GM21619 (cell line): Measurements from ENCODE around the gene ARF4.
A peak's percentile ranks its signal among the peaks of the same experiment; 100 is the strongest.
"Not testable (repeated sequence)": the region's sequence is repeated elsewhere in the genome, so short reads cannot be mapped to it uniquely, and the experiment has no call there.

Experiments
- ATAC-seq: cut with Tn5 transposase; IDR thresholded peaks from one replicate; pipeline ENCODE4 v1.9.1; 2021; ENCODE audit not compliant: unreplicated experiment

The ARF4 gene

GRCh38 chr3:57597127-57597923 is at the start of gene ARF4:
ARF4 (minus strand) TSS chr3:57597344; CDS start chr3:57597140, 204 bp downstream.
- ATAC-seq = peak; percentile 92

- no peak for ATAC-seq
Observed at GRCh38 chr3:57646723-57647122, 49.6 kb upstream of the ARF4 start.

GRCh38 chr3:57644740-57645139 is 47.6 kb upstream of the ARF4 start:
- ATAC-seq = no peak

GRCh38 chr3:57637391-57637790 is 40.2 kb upstream of the ARF4 start:
- ATAC-seq = no peak

- ATAC-seq = not testable (repeated sequence)
Observed at GRCh38 chr3:57634259-57634658, 37.1 kb upstream of the ARF4 start.

GRCh38 chr3:57627976-57628375 is 30.8 kb upstream of the ARF4 start:
- ATAC-seq = no peak

- no peak for ATAC-seq
Observed at GRCh38 chr3:57624801-57625200, 27.7 kb upstream of the ARF4 start.

GRCh38 chr3:57622362-57622761 is 25.2 kb upstream of the ARF4 start:
- no peak for ATAC-seq

GRCh38 chr3:57617739-57618138 is 20.6 kb upstream of the ARF4 start:
- no peak for ATAC-seq

- no peak for ATAC-seq
Observed at GRCh38 chr3:57616233-57616632, 19.1 kb upstream of the ARF4 start.

GRCh38 chr3:57611870-57612269 is 14.7 kb upstream of the ARF4 start:
- ATAC-seq = not testable (repeated sequence)

GRCh38 chr3:57605683-57606082 is 8.5 kb upstream of the ARF4 start:
- ATAC-seq = no peak

GRCh38 chr3:57604971-57605370 is 7.8 kb upstream of the ARF4 start:
- no peak for ATAC-seq

- no peak for ATAC-seq
Observed at GRCh38 chr3:57600195-57600594, 3.1 kb upstream of the ARF4 start.

GRCh38 chr3:57598765-57599360 is 1.7 kb upstream of the ARF4 start:
- ATAC-seq = no peak

- ATAC-seq = peak; percentile 0
Observed at GRCh38 chr3:57596495-57597126, 533 bp downstream of the ARF4 start.

- ATAC-seq = no peak
Observed at GRCh38 chr3:57594576-57594975, 2.6 kb downstream of the ARF4 start.

- ATAC-seq = no peak
Observed at GRCh38 chr3:57594144-57594543, 3.0 kb downstream of the ARF4 start.

GRCh38 chr3:57592306-57592705 is 4.8 kb downstream of the ARF4 start:
- ATAC-seq = no peak

GRCh38 chr3:57587905-57588304 is 9.2 kb downstream of the ARF4 start:
- ATAC-seq = no peak

- ATAC-seq = no peak
Observed at GRCh38 chr3:57586778-57587177, 10.4 kb downstream of the ARF4 start.

GRCh38 chr3:57583544-57583943 is 13.6 kb downstream of the ARF4 start:
- ATAC-seq = no peak
